Duodenal mucosa (tissue), 2 donors: ENCODE results near the gene GRIN2A.

Experiments used
- H3K27ac ChIP-seq: one replicate; pipeline ENCODE4 v1.7.0; 2013; ENCODE audit warnings: low read depth, low read length
- H3K27me3 ChIP-seq, 2 donors: one replicate each; pipeline ENCODE4 v1.7.0; 2013; ENCODE audit warnings: low read length in 2 of 2, control low read depth in 1 of 2; ENCODE audit not compliant: insufficient read depth in 2 of 2, control insufficient read depth in 1 of 2
- H3K36me3 ChIP-seq, 2 donors: one replicate each; pipeline ENCODE4 v1.7.0; 2013; ENCODE audit warnings: low read length in 2 of 2, control low read depth in 1 of 2; ENCODE audit not compliant: insufficient read depth in 2 of 2, control insufficient read depth in 1 of 2
- H3K4me1 ChIP-seq, 2 donors: one replicate each; pipeline ENCODE4 v1.7.0; 2013; ENCODE audit warnings: low read length in 2 of 2, control low read depth in 1 of 2; ENCODE audit not compliant: insufficient read depth in 2 of 2, control insufficient read depth in 1 of 2
- H3K4me3 ChIP-seq, 2 donors: one replicate each; pipeline ENCODE4 v1.7.0; 2013; ENCODE audit warnings: low read length in 2 of 2, low read depth in 1 of 2
- H3K9ac ChIP-seq, 2 donors: one replicate each; pipeline ENCODE4 v1.7.0; 2013; ENCODE audit warnings: low read length in 2 of 2, low read depth in 1 of 2
- H3K9me3 ChIP-seq, 2 donors: one replicate each; pipeline ENCODE4 v1.7.0; 2013; ENCODE audit warnings: low read length in 2 of 2, control low read depth in 1 of 2; ENCODE audit not compliant: control insufficient read depth in 1 of 2

GRIN2A gene

GRCh38 chr16:9949396-9949795 lies 232.8 kb downstream of the GRIN2A start:
- no peaks in the 10 kb centered on the region for H3K4me1 ChIP-seq
- H3K9ac ChIP-seq, result no peak overlapping the region
- no peaks in the 10 kb centered on the region for H3K9me3 ChIP-seq
- no peaks in the 10 kb centered on the region for H3K27me3 ChIP-seq
- no peaks in the 10 kb centered on the region for H3K36me3 ChIP-seq
- H3K27ac ChIP-seq, result no peak overlapping the region
- no peak overlapping the region for H3K4me3 ChIP-seq

DNA sequence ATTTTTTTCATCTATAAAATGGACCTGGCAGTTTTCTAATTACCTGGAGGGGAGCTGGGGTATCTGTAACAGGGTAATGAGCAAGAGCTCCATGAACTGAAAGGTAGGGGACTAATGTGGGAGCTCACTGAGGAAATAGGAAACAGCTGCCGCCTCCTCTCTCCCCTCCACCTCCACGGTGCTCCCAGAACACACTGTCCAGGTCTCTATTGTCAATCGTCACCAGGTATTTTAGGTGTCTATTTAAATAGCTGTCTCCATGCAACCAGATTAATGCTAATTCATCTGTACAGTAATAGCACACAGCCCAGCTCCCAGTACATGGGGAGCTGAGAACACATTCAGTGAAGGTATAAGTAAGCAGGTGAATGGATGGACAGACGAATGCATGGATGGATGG lies 233.3 kb downstream of the GRIN2A start:
- Histone ChIP-seq H3K4me1 (no peaks in the 10 kb centered on the region), H3K27ac (no peak overlapping the region), H3K4me3 (no peak overlapping the region), H3K9me3 (no peaks in the 10 kb centered on the region), H3K36me3 (no peaks in the 10 kb centered on the region), H3K9ac (no peak overlapping the region), H3K27me3 (no peaks in the 10 kb centered on the region)

DNA sequence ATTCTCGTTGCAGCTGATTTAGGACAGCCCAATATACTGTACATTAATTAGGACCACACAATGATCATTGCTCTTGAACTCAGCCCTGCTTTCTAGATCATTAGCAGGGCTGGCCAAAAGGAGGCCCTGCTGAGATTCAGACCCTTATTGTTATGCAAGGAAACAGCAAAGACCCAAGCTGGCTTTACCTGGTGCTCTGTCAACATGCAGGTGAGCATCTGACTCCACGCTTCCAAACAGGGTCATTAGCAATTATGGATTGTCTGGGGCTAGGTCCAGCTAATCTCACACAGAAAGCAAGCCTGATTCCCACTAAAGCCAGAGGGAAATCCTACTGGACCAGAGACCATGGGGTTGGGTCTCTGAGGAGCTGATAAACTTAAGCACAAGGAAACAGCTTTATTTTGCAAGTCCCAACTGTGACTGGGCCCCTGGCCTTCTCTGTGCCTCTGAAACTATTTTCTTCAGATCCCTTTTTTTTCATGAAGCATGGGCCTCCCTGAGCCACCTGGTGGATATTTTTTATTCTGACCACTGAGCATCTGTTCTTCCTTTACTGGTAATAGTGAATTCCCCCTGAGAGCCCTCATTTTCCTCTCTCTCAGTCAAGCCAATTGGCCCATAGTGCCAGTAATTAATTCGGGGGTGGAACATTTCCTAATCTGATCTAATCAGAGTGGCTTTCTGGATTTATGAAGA lies 236.1 kb downstream of the GRIN2A start:
- no peak overlapping the region for H3K9ac ChIP-seq
- H3K9me3 ChIP-seq, result no peaks in the 10 kb centered on the region
- H3K27me3 ChIP-seq, result no peaks in the 10 kb centered on the region
- H3K4me1 ChIP-seq, result no peaks in the 10 kb centered on the region
- H3K36me3 ChIP-seq, result no peaks in the 10 kb centered on the region
- no peak overlapping the region for H3K27ac ChIP-seq
- H3K4me3 ChIP-seq, result no peak overlapping the region

DNA sequence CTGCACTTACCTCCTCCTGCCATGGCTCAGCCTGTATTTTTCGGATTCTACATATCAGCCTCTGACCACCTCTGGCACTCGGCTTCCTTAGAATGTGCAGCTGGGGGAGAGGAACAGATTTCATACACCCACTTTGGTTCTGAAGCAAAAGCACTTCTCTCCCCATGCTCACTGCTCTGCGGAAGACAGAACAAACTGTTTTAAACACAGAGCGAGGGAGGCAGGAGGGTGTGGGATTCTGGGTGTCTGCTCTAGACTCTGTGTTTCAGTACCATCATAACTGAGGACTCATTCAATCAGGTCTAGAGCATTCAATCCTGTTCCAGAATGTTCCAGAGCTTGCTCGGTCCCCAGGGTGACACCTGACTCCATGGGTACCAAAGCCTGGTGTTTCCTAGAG lies 239.1 kb downstream of the GRIN2A start:
- Histone ChIP-seq H3K27ac (no peak overlapping the region), H3K9ac (no peak overlapping the region), H3K4me3 (no peak overlapping the region), H3K36me3 (no peaks in the 10 kb centered on the region), H3K4me1 (no peaks in the 10 kb centered on the region), H3K9me3 (no peaks in the 10 kb centered on the region), H3K27me3 (no peaks in the 10 kb centered on the region)

DNA sequence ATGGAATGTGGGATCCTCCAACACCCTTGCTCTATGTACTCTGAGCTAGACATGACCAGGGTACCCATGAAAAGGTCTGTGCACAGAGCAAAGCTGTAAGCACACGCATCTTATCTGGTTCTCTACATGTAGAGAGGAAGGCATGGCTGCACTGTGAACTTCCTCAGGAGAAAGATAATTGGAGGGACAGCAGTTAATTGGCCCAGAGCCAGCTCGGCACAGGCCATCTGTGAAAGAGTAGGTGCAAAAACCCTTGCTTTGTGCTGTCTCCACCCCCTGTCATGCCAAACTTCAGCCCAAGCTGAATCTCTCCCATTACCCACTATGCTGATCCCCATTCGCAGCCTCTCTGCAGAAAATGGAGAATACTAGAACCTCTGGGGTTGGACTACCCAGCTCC lies 241.0 kb downstream of the GRIN2A start:
- H3K4me1 ChIP-seq, result no peaks in the 10 kb centered on the region
- H3K27me3 ChIP-seq, result no peaks in the 10 kb centered on the region
- H3K27ac ChIP-seq, result no peak overlapping the region
- H3K4me3 ChIP-seq, result no peak overlapping the region
- H3K9ac ChIP-seq, result no peak overlapping the region
- H3K9me3 ChIP-seq, result no peaks in the 10 kb centered on the region
- H3K36me3 ChIP-seq, result no peaks in the 10 kb centered on the region

DNA sequence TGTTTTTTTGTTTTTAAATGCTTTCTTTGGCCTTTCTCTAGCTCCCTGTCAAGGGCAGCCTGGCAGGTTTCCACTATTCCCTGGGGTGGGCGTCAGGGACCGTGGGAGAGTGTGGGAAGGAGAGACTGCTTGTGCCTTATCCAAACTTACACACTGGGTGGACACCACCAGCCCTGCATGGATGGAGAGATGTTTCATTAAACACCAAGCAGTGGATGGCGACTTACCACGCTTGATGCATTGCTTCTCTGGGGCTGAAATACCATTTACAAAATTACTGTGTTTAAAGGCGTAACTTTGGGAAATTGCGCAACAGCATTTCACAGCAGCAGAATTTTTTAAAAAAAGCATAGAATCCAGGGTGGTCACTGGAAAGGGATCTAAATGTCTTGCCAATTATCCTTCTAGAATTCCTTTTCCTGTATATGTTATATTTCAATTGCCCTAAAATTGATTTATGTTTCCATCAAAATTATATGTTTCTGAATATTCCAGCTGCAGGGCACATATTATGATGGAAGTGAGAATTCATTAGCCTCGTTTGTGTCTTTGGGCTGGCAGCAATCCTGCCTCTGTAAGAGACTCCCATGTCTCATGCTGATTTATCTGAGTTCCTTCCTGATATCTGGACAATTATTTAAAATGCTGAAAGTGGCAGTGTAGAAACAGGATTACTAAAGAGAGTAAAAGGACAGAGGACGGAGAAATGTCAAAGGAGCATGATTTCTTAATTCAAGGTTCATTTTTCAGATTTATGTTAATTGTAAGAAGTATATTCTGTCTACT lies 247.3 kb downstream of the GRIN2A start:
- Histone ChIP-seq H3K36me3 (no peaks in the 10 kb centered on the region), H3K9me3 (no peaks in the 10 kb centered on the region), H3K27me3 (no peaks in the 10 kb centered on the region), H3K4me1 (no peaks in the 10 kb centered on the region), H3K9ac (no peak overlapping the region), H3K27ac (no peak overlapping the region), H3K4me3 (no peak overlapping the region)

GRCh38 chr16:9932919-9933653 lies 249.1 kb downstream of the GRIN2A start:
- Histone ChIP-seq H3K27ac (no peak overlapping the region), H3K9ac (no peak overlapping the region), H3K27me3 (no peaks in the 10 kb centered on the region), H3K36me3 (no peaks in the 10 kb centered on the region), H3K4me3 (no peak overlapping the region), H3K9me3 (no peaks in the 10 kb centered on the region), H3K4me1 (no peaks in the 10 kb centered on the region)

GRCh38 chr16:9932000-9932399 lies 250.2 kb downstream of the GRIN2A start:
- no peaks in the 10 kb centered on the region for H3K27me3 ChIP-seq
- no peaks in the 10 kb centered on the region for H3K4me1 ChIP-seq
- H3K36me3 ChIP-seq, result no peaks in the 10 kb centered on the region
- no peak overlapping the region for H3K9ac ChIP-seq
- no peak overlapping the region for H3K27ac ChIP-seq
- H3K9me3 ChIP-seq, result no peaks in the 10 kb centered on the region
- H3K4me3 ChIP-seq, result no peak overlapping the region

GRCh38 chr16:9929836-9930235 lies 252.4 kb downstream of the GRIN2A start:
- no peaks in the 10 kb centered on the region for H3K36me3 ChIP-seq
- H3K27ac ChIP-seq, result no peak overlapping the region

DNA sequence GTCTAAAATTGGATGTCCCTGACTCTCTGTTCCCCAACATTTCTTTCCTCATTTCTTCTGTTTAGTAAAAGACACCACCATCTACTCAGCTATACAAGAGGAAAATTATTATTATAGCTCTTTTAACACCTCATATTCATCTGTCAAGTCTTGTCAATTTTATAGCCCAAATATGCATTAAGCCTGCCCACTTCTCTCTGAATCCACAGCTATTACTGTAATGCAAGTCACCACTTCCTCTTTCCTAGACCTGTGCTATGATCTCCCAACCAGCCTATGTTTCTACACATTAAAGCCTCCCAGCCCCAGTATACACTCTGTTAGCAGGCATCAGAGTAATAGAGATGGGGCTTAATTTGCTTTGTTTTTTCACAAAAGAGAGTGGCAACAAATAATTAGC lies 252.9 kb downstream of the GRIN2A start:
- no peaks in the 10 kb centered on the region for H3K27me3 ChIP-seq
- no peaks in the 10 kb centered on the region for H3K4me1 ChIP-seq
- H3K4me3 ChIP-seq, result no peak overlapping the region
- no peaks in the 10 kb centered on the region for H3K36me3 ChIP-seq
- no peaks in the 10 kb centered on the region for H3K9me3 ChIP-seq
- H3K27ac ChIP-seq, result no peak overlapping the region
- no peak overlapping the region for H3K9ac ChIP-seq

More at GRCh38 chr16:9929836-9930235, 252.4 kb downstream of the GRIN2A start:
- no peak overlapping the region for H3K4me3 ChIP-seq
- H3K9ac ChIP-seq, result no peak overlapping the region
- H3K9me3 ChIP-seq, result no peaks in the 10 kb centered on the region
- no peaks in the 10 kb centered on the region for H3K4me1 ChIP-seq
- H3K27me3 ChIP-seq, result no peaks in the 10 kb centered on the region
